Ectodermal cell (in vitro differentiated cells): ENCODE data around the gene SMARCA4.
"Not testable (repeated sequence)": the region's sequence is repeated elsewhere in the genome, so short reads cannot be mapped to it uniquely, and the experiment has no call there.

ENCODE experiments used
- H3K27ac ChIP-seq: 2 replicates; pipeline ENCODE4 v1.7.0; 2013; ENCODE audit warnings: mild to moderate bottlenecking, low read depth, low read length; ENCODE audit not compliant: insufficient read depth, poor library complexity, severe bottlenecking
- H3K27me3 ChIP-seq: 2 replicates; pipeline ENCODE4 v1.7.0; 2013; ENCODE audit warnings: mild to moderate bottlenecking, low read length; ENCODE audit not compliant: insufficient read depth, control insufficient read depth, poor library complexity, severe bottlenecking
- H3K36me3 ChIP-seq: one replicate; pipeline ENCODE4 v1.7.0; 2013; ENCODE audit warnings: low read length; ENCODE audit not compliant: control insufficient read depth, insufficient read depth
- H3K4me1 ChIP-seq: one replicate; pipeline ENCODE4 v1.7.0; 2013; ENCODE audit warnings: low read length; ENCODE audit not compliant: control insufficient read depth, insufficient read depth
- H3K4me3 ChIP-seq: 2 replicates; pipeline ENCODE4 v1.7.0; 2013; ENCODE audit warnings: low read depth, low read length, control low read depth; ENCODE audit not compliant: insufficient read depth
- H3K9me3 ChIP-seq: 2 replicates; pipeline ENCODE4 v1.7.0; 2013; ENCODE audit warnings: mild to moderate bottlenecking, low read length, moderate library complexity; ENCODE audit not compliant: control insufficient read depth
- WGBS, 2 experiments: methylation state at CpG; one replicate each; pipeline ENCODE4 v1.1.7; 2013; ENCODE audit warnings: missing lambda C conversion rate in 2 of 2; 5-methylcytosine and 5-hydroxymethylcytosine counted together

The SMARCA4 gene

DNA sequence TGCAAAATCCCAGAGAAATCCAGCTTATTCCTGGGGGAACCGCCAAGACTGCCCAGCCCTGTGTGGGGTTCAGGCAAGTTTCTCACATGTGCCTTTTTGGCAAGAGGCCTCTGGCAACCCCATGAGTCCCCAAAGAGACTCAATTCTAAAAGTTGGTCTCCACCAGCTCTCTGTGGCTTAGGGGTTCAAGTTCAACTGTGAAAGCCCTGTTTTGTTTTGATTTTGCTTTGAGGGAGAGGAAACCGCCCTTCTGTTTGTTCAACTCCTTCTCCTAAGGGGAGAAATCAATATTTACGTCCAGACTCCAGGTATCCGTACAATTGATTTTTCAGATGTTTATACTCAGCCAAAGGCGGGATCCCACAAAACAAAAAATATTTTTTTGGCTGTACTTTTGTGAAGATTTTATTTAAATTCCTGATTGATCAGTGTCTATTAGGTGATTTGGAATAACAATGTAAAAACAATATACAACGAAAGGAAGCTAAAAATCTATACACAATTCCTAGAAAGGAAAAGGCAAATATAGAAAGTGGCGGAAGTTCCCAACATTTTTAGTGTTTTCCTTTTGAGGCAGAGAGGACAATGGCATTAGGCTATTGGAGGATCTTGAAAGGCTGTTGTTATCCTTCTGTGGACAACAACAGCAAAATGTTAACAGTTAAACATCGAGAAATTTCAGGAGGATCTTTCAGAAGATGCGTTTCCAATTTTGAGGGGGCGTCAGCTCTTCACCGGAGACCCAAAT is 127.8 kb downstream of the SMARCA4 start:
- WGBS, 2 experiments: 39% methylated on average over 10 of the region's 11 CpGs
- Histone ChIP-seq H3K4me3 (peak overlapping the region; percentile 98), H3K36me3 (no peaks in the 10 kb centered on the region), H3K4me1 (peaks cover 14% of the 10 kb centered on the region), H3K9me3 (no peaks in the 10 kb centered on the region), H3K27ac (peak overlapping the region; percentile 84), H3K27me3 (no peaks in the 10 kb centered on the region)

DNA sequence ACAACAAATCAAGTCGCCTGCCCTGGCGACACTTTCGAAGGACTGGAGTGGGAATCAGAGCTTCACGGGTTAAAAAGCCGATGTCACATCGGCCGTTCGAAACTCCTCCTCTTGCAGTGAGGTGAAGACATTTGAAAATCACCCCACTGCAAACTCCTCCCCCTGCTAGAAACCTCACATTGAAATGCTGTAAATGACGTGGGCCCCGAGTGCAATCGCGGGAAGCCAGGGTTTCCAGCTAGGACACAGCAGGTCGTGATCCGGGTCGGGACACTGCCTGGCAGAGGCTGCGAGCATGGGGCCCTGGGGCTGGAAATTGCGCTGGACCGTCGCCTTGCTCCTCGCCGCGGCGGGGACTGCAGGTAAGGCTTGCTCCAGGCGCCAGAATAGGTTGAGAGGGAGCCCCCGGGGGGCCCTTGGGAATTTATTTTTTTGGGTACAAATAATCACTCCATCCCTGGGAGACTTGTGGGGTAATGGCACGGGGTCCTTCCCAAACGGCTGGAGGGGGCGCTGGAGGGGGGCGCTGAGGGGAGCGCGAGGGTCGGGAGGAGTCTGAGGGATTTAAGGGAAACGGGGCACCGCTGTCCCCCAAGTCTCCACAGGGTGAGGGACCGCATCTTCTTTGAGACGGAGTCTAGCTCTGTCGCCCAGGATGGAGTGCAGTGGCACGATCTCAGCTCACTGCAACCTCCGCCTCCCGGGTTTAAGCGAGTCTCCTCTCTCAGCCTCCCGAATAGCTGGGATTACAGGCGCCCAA is 128.6 kb downstream of the SMARCA4 start, which contains the start of gene LDLR:
TSS of gene LDLR (plus strand) at position 210 of the 760 bp plus-strand sequence. CDS start at position 296, 86 bp downstream.
- WGBS, 2 experiments: 0 to 1% methylated on average over 43 of the region's 43 CpGs
- H3K4me3 ChIP-seq: peak within 1 kb of the TSS; percentile 98
- peaks cover 3% of the 10 kb centered on the region for H3K36me3 ChIP-seq
- H3K27ac ChIP-seq: peak within 1 kb of the TSS; percentile 84
- peaks cover 14% of the 10 kb centered on the region for H3K4me1 ChIP-seq
- no peaks in the 10 kb centered on the region for H3K27me3 ChIP-seq
- no peaks in the 10 kb centered on the region for H3K9me3 ChIP-seq

DNA sequence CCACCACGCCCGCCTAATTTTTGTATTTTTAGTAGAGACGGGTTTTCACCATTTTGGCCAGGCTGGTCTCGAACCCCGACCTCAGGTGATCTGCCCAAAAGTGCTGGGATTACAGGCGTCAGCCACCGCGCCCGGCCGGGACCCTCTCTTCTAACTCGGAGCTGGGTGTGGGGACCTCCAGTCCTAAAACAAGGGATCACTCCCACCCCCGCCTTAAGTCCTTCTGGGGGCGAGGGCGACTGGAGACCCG is 129.1 kb downstream of the SMARCA4 start:
- Histone ChIP-seq H3K4me1 (peaks cover 14% of the 10 kb centered on the region), H3K4me3 (peak overlapping the region; percentile 98), H3K27ac (peak overlapping the region; percentile 84)
- 0 to 1% methylated on average over 15 of the region's 15 CpGs for WGBS, 2 experiments
- not testable (repeated sequence) for H3K27me3 ChIP-seq, H3K9me3 ChIP-seq, H3K36me3 ChIP-seq

DNA sequence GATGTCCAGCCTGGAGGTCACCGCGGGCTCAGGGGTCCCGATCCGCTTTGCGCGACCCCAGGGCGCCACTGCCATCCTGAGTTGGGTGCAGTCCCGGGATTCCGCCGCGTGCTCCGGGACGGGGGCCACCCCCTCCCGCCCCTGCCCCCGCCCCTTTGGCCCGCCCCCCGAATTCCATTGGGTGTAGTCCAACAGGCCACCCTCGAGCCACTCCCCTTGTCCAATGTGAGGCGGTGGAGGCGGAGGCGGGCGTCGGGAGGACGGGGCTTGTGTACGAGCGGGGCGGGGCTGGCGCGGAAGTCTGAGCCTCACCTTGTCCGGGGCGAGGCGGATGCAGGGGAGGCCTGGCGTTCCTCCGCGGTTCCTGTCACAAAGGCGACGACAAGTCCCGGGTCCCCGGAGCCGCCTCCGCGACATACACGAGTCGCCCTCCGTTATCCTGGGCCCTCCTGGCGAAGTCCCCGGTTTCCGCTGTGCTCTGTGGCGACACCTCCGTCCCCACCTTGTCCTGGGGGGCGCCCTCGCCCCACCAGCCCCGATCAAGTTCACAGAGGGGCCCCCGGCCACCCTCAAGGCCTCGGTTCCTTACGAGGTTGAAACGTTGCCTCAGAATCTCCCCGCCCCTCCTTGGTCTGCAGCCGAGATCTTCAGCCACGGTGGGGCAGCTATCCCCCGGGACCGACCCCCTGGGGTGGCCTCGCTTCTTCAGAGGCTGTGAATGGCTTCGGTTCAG is 129.6 kb downstream of the SMARCA4 start:
- H3K9me3 ChIP-seq: no peaks in the 10 kb centered on the region
- H3K36me3 ChIP-seq: peaks cover 13% of the 10 kb centered on the region
- no peaks in the 10 kb centered on the region for H3K27me3 ChIP-seq
- 0 to 1% methylated on average over 64 of the region's 64 CpGs for WGBS, 2 experiments
- H3K4me1 ChIP-seq: peaks cover 14% of the 10 kb centered on the region
- peak overlapping the region; percentile 98 for H3K4me3 ChIP-seq
- H3K27ac ChIP-seq: peak overlapping the region; percentile 88

DNA sequence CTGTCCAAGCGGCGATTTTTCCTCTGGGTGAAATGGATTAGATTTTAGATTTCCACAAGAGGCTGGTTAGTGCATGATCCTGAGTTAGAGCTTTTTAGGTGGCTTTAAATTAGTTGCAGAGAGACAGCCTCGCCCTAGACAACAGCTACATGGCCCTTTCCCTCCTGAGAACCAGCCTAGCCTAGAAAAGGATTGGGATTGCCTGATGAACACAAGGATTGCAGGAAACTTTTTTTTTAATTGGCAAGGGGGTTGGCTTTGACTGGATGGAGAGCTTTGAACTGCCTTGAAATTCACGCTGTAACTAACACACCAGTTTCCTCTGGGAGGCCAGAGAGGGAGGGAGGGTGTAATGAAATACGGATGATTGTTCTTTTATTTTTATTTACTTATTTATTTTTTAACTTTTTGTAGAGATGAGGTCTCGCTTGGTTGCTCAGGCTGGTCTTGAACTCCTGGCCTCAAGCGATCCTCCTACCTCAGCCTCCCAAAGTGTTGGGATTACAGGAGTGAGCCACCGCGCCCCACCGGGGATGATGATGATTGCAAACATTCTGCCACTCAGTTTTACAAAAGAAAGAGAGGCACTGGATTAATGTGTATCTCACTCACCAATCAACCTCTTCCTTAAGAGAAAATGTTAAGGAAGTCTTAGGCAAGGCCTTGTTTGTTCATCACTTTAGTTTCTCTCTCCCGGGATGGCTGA is 130.3 kb downstream of the SMARCA4 start:
- no peaks in the 10 kb centered on the region for H3K9me3 ChIP-seq
- H3K27ac ChIP-seq: peak overlapping the region; percentile 88
- peak overlapping the region; percentile 98 for H3K4me3 ChIP-seq
- no peaks in the 10 kb centered on the region for H3K27me3 ChIP-seq
- H3K4me1 ChIP-seq: peaks cover 14% of the 10 kb centered on the region
- peaks cover 20% of the 10 kb centered on the region for H3K36me3 ChIP-seq
- 36 to 44% methylated on average over 10 of the region's 11 CpGs for WGBS, 2 experiments

DNA sequence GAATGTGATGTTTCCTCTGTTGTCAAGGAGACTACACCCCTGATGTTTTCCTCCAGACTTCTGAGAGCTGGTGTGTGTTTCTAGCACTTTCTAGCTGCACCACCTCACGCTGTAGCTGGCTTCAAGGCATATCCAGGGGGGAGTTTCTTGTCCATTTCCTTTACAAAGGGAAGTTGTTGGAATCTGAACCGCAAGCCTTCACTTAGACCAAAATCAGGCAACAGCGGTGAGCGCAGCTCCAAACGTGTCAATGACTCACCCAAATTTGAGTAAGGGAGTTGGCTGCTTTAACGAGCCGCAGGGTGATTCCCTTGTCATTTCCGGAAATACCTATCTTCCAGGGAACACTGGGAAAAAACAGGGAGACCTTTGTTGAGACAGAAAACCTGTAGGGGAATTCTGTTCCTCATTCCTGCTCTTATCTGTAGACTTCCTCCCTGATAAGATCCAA is 130.9 kb downstream of the SMARCA4 start:
- H3K36me3 ChIP-seq: peaks cover 25% of the 10 kb centered on the region
- no peaks in the 10 kb centered on the region for H3K27me3 ChIP-seq
- peak overlapping the region; percentile 98 for H3K4me3 ChIP-seq
- peaks cover 14% of the 10 kb centered on the region for H3K4me1 ChIP-seq
- H3K9me3 ChIP-seq: no peaks in the 10 kb centered on the region
- WGBS, 2 experiments: 45 to 56% methylated on average over 8 of the region's 8 CpGs
- peak overlapping the region; percentile 50 for H3K27ac ChIP-seq

DNA sequence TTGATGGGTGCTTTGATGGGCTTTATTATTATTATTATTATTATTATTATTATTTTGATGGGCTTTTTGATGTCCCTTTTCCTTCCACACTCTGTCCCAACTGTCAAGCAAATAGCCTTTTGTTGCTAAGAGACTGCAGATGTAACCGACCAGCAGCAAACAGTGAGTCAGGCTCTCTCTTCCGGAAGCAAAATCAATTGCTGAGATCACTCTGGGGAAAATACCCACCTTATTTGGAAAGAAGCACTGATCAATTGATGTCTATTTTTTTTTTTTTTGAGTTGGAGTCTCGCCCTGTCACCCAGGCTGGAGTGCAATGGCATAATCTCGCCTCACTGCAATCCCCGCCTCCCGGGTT is 131.3 kb downstream of the SMARCA4 start:
- Histone ChIP-seq H3K36me3 (peaks cover 25% of the 10 kb centered on the region), H3K4me3 (no peak overlapping the region), H3K27ac (no peak overlapping the region), H3K27me3 (no peaks in the 10 kb centered on the region), H3K9me3 (no peaks in the 10 kb centered on the region), H3K4me1 (peaks cover 14% of the 10 kb centered on the region)
- 89 to 92% methylated on average over 6 of the region's 6 CpGs for whole genome bisulfite sequencing, 2 experiments

DNA sequence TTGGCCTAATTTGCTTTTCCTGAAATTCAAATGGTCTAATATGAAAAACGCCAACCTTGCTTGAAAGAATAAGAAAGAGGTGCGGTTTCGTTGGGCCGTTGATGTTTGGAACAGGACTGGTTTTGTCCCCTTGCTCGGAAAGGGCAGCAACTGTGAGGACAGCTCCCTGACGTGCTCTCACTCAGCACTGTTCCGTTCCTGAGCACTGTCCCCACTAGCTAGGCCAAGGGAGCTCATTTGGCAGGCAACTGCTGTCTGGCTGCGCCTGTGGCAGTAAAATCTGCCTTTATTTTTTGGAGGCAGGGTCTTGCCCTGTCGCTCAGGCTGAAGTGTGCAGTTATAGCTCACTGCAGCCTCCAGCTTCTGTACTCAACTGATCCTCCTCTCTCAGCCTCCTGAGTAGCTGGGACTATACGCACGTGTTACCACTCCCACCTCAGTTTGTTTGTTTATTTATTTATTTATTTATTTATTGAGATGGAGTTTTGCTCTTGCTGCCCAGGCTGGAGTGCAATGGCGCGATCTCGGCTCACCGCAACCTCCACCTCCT is 132.9 kb downstream of the SMARCA4 start:
- H3K9me3 ChIP-seq: no peaks in the 10 kb centered on the region
- WGBS, 2 experiments: 94 to 96% methylated on average over 13 to 15 of the region's 15 CpGs
- H3K27ac ChIP-seq: no peak overlapping the region
- H3K36me3 ChIP-seq: peaks cover 25% of the 10 kb centered on the region
- H3K27me3 ChIP-seq: no peaks in the 10 kb centered on the region
- H3K4me3 ChIP-seq: no peak overlapping the region
- peaks cover 9% of the 10 kb centered on the region for H3K4me1 ChIP-seq

DNA sequence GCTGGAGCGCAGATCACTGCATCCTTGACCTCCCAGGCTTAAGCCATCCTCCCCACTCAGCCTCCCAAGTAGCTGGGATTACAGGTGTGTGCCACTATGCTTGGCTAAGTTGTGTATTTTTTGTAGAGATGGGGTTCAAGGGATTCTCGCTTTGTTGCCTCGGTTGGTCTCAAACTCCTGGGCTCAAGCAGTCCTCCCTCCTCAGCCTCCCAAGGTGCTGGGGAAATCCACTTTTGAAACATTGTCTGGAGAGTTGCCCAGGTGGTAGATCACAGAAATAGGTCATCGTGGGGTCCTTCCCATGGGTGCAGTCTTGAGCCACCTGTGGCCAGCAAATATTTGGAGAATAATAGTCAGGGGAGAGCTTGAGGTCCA is 133.7 kb downstream of the SMARCA4 start:
- H3K4me1 ChIP-seq: peaks cover 7% of the 10 kb centered on the region
- H3K9me3 ChIP-seq: no peaks in the 10 kb centered on the region
- H3K27me3 ChIP-seq: no peaks in the 10 kb centered on the region
- WGBS, 2 experiments: 94 to 95% methylated on average over 4 of the region's 4 CpGs
- peaks cover 25% of the 10 kb centered on the region for H3K36me3 ChIP-seq
- no peak overlapping the region for H3K27ac ChIP-seq
- no peak overlapping the region for H3K4me3 ChIP-seq
